Lung microvascular endothelial cell (primary cell): ENCODE data around the gene PRSS22. TPM values are rescaled to one million over a fixed set of nuclear protein-coding genes. Genes with fewer than 3 reads are reported as not detected.

Source experiments
- DNase-seq, 2 donors: peaks; one replicate each; pipeline versions ENCODE4 v3.0.0 to v3.0.0-alpha.2; 2010; ENCODE audit warnings: low read depth in 2 of 2
- total RNA-seq: library from RNA; depleted of rRNA; stranded (reverse); fragments of >200 nt; gene quantifications from 2 replicates; pipeline ENCODE4 v1.2.1, GENCODE V29; 2014

The PRSS22 gene
- total RNA-seq, 1 donor from 2014 or later = not detected

GRCh38 chr16:2816751-2817339, 41.1 kb downstream of the PRSS22 start, which contains the start of gene PRSS21:
Gene PRSS21 (plus strand): TSS chr16:2817237. CDS start chr16:2817269, 32 bp downstream.
- no peak for DNase-seq

GRCh38 chr16:2815299-2815771, 42.6 kb downstream of the PRSS22 start:
- DNase-seq = no peak

- no peak for DNase-seq
Measured at GRCh38 chr16:2814551-2815298, 43.2 kb downstream of the PRSS22 start.

- DNase-seq = no peak
Measured at GRCh38 chr16:2813771-2814221, 44.2 kb downstream of the PRSS22 start.

- DNase-seq = no peak
Measured at GRCh38 chr16:2811703-2812471, 46.1 kb downstream of the PRSS22 start.

GRCh38 chr16:2810651-2811050, 47.3 kb downstream of the PRSS22 start:
- DNase-seq = no peak

GRCh38 chr16:2809149-2809760, 48.7 kb downstream of the PRSS22 start:
- no peak for DNase-seq

GRCh38 chr16:2808181-2808580, 49.8 kb downstream of the PRSS22 start:
- DNase-seq = no peak

- no peak for DNase-seq
Measured at GRCh38 chr16:2806286-2806685, 51.7 kb downstream of the PRSS22 start.

- no peak for DNase-seq
Measured at GRCh38 chr16:2804728-2805127, 53.2 kb downstream of the PRSS22 start.

- no peak for DNase-seq
Measured at GRCh38 chr16:2803545-2804195, 54.3 kb downstream of the PRSS22 start.

Other genes starting within 250 kb of the PRSS22 start
- gene KCTD5, start 175.6 kb downstream of the PRSS22 start, total RNA-seq = 13.3 and 17.5 TPM in 2 replicates
- under 0.01 and 0.20 TPM in 2 replicates for gene PRSS27, start 137.9 kb downstream of the PRSS22 start, total RNA-seq
- 24.0 and 45.2 TPM in 2 replicates for gene SRRM2, start 105.5 kb downstream of the PRSS22 start, total RNA-seq
- 289 and 344 TPM in 2 replicates for gene ELOB, start 80.9 kb downstream of the PRSS22 start, total RNA-seq
- not detected in 2 replicates for gene PRSS33, start 70.6 kb downstream of the PRSS22 start, total RNA-seq
- not detected in 2 replicates for gene PRSS41, start 59.7 kb downstream of the PRSS22 start, total RNA-seq
- gene PRSS21, start 40.9 kb downstream of the PRSS22 start, total RNA-seq = 0.40 and 2.2 TPM in 2 replicates
- 0.65 TPM in 1 of 2 replicates, not detected in the other for gene ZG16B, start 27.9 kb downstream of the PRSS22 start, total RNA-seq
- 28.3 and 32.1 TPM in 2 replicates for gene FLYWCH2, start 25.0 kb upstream of the PRSS22 start, total RNA-seq
- 17.7 and 17.9 TPM in 2 replicates for gene FLYWCH1, start 53.8 kb upstream of the PRSS22 start, total RNA-seq
- gene KREMEN2, start 106.1 kb upstream of the PRSS22 start, total RNA-seq = not detected in 2 replicates
- gene PAQR4, start 111.2 kb upstream of the PRSS22 start, total RNA-seq = 2.6 and 4.1 TPM in 2 replicates
- 0.99 and 2.0 TPM in 2 replicates for gene PKMYT1, start 122.3 kb upstream of the PRSS22 start, total RNA-seq
- not detected in 2 replicates for gene CLDN9, start 154.8 kb upstream of the PRSS22 start, total RNA-seq
- not detected in 2 replicates for gene CLDN6, start 160.0 kb upstream of the PRSS22 start, total RNA-seq
- gene TNFRSF12A, start 162.2 kb upstream of the PRSS22 start, total RNA-seq = 44.2 and 54.8 TPM in 2 replicates
- gene HCFC1R1, start 165.8 kb upstream of the PRSS22 start, total RNA-seq = 4.6 and 6.1 TPM in 2 replicates
- 17.2 and 18.3 TPM in 2 replicates for gene THOC6, start 165.9 kb upstream of the PRSS22 start, total RNA-seq
- not detected in 2 replicates for gene BICDL2, start 178.8 kb upstream of the PRSS22 start, total RNA-seq
- under 0.01 TPM in 2 replicates for gene MMP25, start 188.4 kb upstream of the PRSS22 start, total RNA-seq
- 26.2 and 36.6 TPM in 2 replicates for gene IL32, start 207.5 kb upstream of the PRSS22 start, total RNA-seq
- under 0.01 TPM in 1 of 2 replicates, not detected in the other for gene ZSCAN10, start 241.1 kb upstream of the PRSS22 start, total RNA-seq